ENCODE measurements around the gene DUOXA1. TPM values are rescaled to one million over a fixed set of nuclear protein-coding genes. Genes with fewer than 3 reads are reported as not detected.

DUOXA1 gene
- total RNA-seq, 2 experiments from 2014 or later = 0.68 TPM; not detected in 1

DNA sequence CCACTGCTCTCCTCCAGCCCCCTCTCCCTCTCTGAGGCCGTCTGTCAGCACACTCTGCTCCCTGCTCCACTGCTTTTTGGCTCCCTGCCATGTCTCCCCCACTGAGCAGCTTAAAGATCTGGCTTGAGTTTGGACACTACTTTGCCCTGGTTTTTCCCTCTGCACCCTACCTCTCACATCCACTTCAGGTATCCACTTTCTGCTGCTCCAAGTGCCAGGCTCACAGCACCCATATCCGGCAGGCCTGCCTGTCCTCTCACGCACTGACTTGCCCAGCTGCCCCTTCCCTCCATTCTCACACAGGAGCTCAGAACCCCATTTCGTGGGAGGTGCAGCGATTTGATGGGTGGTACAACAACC is 3.9 kb upstream of the DUOXA1 start:
- Mint-ChIP-seq H3K27ac (no peak overlapping the region), H3K27me3 (peaks cover 50% of the 10 kb centered on the region), H3K4me1 (peaks cover 10% of the 10 kb centered on the region), H3K36me3 (no peaks in the 10 kb centered on the region), H3K4me3 (no peak overlapping the region), H3K9me3 (no peaks in the 10 kb centered on the region)
- no peak for DNase-seq
- ATAC-seq (ENCODE audit: low read depth) = no peak
- POLR2A ChIA-PET = no interaction called here

DNA sequence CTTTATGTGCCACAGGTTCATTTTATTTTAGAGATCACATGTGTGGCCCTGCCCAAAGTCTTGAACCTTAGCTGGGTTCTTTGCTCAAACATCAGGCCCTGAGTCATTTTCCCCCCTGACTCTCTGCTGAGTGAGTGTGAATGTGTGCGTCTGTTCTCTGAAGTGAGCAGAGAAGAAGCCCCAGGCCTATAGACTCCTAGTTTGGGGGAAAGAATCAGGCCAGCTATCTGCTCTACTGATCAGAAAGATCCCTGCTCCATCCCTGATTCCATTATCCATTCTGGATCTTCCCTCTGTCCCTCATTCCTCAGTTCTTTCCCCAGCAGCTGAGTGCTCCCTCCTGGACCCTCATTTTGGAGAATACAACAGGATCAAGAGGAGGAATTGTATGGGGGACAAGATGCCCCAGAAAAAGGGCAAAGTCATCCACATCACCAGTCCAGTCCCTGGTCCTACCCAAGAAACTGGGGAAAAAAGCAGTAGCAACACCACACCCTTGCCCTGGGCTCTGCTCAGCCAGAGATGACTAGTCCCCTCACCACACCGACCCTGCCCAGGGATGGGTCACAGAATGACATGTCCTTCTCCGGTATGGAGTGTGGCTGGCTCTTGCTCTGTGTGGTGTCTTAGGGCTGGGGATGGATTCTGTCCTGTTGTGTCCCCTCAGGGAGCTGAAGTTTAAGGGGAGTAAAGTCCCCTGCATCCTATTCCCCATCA is 3.3 kb upstream of the DUOXA1 start:
- Mint-ChIP-seq H3K27me3 (peaks cover 56% of the 10 kb centered on the region), H3K27ac (no peak overlapping the region), H3K9me3 (no peaks in the 10 kb centered on the region), H3K36me3 (no peaks in the 10 kb centered on the region), H3K4me1 (peaks cover 10% of the 10 kb centered on the region), H3K4me3 (no peak overlapping the region)
- no peak for ATAC-seq (ENCODE audit: low read depth)
- no peak for DNase-seq
- POLR2A ChIA-PET = interaction anchor here (0.6 kb wide), 1 partner anchor 23 kb away, joined by 7 read pairs; no protein-coding TSS in a partner anchor

DNA sequence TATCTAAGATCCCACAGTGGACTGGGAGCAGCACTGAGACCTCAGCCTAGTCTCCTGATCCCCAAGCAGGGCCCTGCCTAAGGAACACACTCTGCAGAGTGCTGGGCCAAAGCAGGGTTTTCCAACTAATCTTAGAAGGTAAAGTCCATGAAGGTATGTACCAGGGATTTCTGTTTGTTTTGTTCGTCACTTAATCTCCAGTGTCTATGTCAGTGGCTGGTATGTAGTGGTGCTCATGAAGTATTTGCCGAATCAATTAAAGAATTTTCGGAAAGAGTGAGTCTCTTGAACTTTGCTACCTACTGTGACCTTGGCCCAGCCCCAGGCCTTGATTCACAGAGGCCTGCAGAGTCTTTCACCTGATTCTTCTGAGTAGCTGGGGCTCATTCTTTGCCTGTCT is 1.8 kb upstream of the DUOXA1 start:
- Mint-ChIP-seq H3K9me3 (no peaks in the 10 kb centered on the region), H3K36me3 (no peaks in the 10 kb centered on the region), H3K4me1 (peaks cover 9% of the 10 kb centered on the region), H3K4me3 (no peak overlapping the region), H3K27me3 (peaks cover 60% of the 10 kb centered on the region), H3K27ac (no peak overlapping the region)
- ATAC-seq (ENCODE audit: low read depth) = no peak
- no peak for DNase-seq
- POLR2A ChIA-PET = no interaction called here

DNA sequence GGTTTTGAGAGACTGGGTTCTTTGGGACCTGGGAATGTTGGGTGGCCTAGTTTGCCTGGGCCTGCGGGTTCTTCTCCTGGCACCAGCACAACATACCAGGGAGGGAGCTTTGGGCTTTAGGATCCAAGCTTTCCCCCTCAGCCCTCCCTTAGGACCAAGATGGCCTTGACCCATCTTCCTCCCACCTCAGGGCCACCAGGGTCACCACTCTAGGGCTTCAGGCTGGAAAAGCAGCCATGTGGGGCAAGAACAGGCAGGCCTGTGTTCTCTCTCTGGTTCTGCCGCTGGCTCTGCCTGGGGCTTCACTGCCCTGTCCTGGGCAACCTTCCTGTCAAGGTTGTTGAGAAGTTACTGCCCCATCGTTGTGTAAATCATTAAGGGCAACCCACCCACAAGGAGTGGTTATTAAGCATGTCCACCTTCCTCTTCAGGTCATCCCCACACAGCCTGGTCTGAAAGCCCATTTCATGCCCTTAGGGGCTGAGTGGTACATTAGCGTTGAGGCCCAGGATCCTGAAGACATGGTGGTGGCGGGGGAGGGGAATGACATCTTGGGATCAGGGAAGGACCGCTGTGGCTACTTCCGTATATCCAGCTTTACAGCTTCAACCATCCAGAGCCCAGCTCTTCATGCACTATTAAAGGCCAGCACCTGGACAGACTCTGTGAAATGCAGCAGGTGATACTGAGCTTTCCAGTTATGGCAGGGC is 767 bp upstream of the DUOXA1 start:
- H3K4me1 Mint-ChIP-seq = peaks cover 5% of the 10 kb centered on the region
- H3K36me3 Mint-ChIP-seq = no peaks in the 10 kb centered on the region
- no peak overlapping the region for H3K27ac Mint-ChIP-seq
- H3K9me3 Mint-ChIP-seq = no peaks in the 10 kb centered on the region
- no peak overlapping the region for H3K4me3 Mint-ChIP-seq
- DNase-seq = no peak
- peaks cover 64% of the 10 kb centered on the region for H3K27me3 Mint-ChIP-seq
- POLR2A ChIA-PET = no interaction called here
- ATAC-seq (ENCODE audit: low read depth) = no peak

DNA sequence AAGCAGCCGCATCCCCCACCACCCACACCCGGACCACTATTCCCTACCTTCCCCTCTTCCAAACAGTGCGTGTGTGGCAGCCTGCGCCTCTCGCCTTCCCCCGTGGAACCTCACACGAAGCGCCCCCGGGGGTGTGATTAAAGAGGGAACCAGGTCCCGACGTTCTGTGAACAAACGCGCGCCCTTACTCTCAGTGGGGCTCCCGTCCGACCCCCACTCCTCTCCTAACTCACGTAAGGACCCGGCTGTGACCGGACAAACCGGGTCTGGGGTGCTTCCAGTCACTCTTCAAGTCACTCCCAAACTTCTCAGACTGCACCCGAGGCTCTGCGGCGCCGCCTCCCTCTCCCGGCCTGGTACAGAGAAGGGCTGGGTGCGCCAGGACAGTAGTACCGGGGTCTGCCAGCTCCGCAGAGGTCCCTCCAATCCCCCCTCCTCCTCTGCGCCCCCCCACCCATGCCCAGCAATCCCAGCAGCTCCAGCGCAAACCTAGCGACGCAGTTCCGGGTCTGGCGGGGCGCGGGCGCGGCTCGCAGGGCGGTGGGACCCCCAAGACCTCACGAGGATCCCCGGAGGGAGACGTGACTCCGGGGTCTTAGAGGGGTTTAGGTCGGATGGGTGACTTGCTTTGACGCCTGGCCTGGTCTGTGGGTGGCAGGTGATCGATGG is 574 bp downstream of the DUOXA1 start:
- peak overlapping the region; percentile 2 for H3K4me3 Mint-ChIP-seq
- POLR2A ChIA-PET = interaction anchor here (0.7 kb wide), 1 partner anchor 122 kb away, joined by 3 read pairs; no protein-coding TSS in a partner anchor
- H3K9me3 Mint-ChIP-seq = no peaks in the 10 kb centered on the region
- H3K36me3 Mint-ChIP-seq = no peaks in the 10 kb centered on the region
- peaks cover 2% of the 10 kb centered on the region for H3K4me1 Mint-ChIP-seq
- H3K27me3 Mint-ChIP-seq = peaks cover 64% of the 10 kb centered on the region
- DNase-seq (no peak), ATAC-seq (ENCODE audit: low read depth) (no peak)
- no peak overlapping the region for H3K27ac Mint-ChIP-seq

DNA sequence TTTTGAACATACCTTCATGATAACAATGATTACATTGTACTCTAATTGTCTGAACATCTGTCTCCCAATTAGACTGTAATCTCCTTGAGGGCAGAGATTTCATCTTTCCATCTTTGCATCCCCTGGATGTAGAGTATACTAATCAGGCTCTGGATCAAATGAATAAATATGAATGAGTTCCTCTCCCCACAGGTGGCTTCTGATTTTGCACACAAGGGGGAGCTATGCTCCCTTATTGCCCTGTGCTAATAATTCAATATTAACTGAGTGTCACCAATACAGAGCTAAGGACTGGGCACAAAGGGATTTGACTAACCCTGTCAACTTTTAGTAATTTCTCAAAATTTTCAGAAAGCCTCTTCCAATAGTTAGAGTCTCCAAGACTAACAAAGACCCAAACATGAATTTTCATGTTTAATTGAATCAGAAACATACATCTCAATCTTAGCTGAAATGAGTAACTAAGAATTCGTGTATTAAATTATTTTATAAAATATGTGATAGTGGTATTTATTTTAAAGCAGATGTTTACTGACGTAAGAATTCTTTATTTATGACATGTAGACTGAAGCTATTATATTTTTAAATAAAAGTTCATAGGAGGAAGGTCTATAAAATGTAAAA is 3.0 kb downstream of the DUOXA1 start:
- Mint-ChIP-seq H3K4me3 (no peak overlapping the region), H3K4me1 (peaks cover 2% of the 10 kb centered on the region), H3K36me3 (no peaks in the 10 kb centered on the region), H3K27me3 (peaks cover 59% of the 10 kb centered on the region), H3K27ac (no peak overlapping the region), H3K9me3 (no peaks in the 10 kb centered on the region)
- ATAC-seq (ENCODE audit: low read depth) = peak; percentile 29
- DNase-seq = no peak
- POLR2A ChIA-PET = no interaction called here

DNA sequence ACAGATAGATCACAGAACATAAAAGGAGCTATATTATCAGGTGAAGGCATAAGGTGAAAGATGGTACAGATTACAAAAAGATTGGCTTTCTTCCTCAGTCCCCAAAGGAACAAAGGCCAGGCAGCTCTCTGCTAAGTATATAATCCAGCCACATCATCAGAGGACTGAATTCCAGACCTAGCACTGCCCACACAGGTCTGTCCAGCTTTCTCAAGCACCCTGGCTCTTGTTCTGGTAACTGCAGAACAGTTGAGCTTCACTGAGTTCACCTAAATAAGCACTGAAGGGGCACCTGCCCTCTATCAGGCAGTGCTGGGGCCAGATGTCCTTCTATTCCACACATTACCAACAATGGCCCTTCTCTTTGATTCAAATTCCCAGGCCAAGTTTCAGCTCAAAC is 6.3 kb downstream of the DUOXA1 start:
- H3K4me1 Mint-ChIP-seq = no peaks in the 10 kb centered on the region
- ATAC-seq (ENCODE audit: low read depth) (no peak), DNase-seq (no peak)
- POLR2A ChIA-PET = no interaction called here
- peaks cover 53% of the 10 kb centered on the region for H3K27me3 Mint-ChIP-seq
- H3K27ac Mint-ChIP-seq = no peak overlapping the region
- H3K4me3 Mint-ChIP-seq = no peak overlapping the region
- no peaks in the 10 kb centered on the region for H3K9me3 Mint-ChIP-seq
- H3K36me3 Mint-ChIP-seq = no peaks in the 10 kb centered on the region

DNA sequence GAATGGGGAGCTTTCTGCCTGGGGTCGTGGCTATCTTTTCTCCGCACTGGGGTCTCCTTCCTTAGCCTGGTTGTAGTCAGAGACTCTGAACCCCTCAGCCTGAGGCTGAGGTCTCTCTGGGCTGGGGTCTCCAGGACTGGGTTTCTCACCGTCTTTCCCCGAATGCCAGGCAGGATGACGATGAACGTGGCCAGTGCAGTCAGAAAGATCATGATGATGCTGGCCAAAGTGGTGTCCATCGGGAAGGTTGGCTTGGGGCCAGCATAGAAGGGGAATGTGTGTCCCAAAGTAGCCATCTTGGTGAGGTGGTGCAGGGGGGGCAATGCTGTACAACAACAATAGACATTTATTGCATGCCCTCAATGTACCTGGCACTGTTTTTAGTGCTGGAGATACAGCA is 7.0 kb downstream of the DUOXA1 start:
- no peaks in the 10 kb centered on the region for H3K36me3 Mint-ChIP-seq
- H3K4me3 Mint-ChIP-seq = no peak overlapping the region
- no peak overlapping the region for H3K27ac Mint-ChIP-seq
- no peak for ATAC-seq (ENCODE audit: low read depth)
- peaks cover 53% of the 10 kb centered on the region for H3K27me3 Mint-ChIP-seq
- H3K4me1 Mint-ChIP-seq = peaks cover 2% of the 10 kb centered on the region
- POLR2A ChIA-PET = no interaction called here
- DNase-seq = no peak
- no peaks in the 10 kb centered on the region for H3K9me3 Mint-ChIP-seq

DNA sequence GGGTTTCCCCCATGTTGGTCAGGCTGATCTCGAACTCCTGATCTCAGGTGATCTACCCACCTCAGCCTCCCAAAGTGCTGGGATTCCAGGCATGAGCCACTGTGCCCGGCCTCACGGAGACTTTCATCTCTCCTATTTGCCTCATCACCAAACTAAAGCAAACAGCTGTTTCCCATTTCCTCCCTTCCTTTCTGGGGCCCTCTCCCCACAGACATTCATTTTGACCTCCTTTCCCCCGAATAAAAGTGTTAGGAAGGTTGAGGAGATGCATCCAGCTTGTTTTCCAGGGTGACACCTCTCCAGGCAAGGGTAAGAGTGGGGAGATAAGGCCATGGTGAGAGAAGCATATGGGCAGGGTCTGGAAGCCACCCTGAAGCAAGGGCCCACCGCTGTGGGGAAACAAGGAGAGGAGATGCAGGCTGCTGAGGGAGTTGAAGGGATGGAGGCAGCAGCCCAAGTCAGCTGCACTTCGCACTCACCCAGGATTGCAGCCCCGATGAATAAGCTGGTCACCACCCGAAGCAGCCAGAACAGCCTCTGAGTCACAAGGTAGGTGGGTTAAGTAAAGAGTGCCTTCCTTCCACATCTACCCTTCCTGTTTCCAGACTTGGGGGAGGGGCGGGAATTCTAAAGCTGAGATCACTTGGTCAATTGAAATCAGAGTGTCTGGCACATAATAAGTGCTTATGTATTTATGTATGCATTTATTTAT is 7.8 kb downstream of the DUOXA1 start:
- Mint-ChIP-seq H3K27me3 (peaks cover 57% of the 10 kb centered on the region), H3K9me3 (no peaks in the 10 kb centered on the region), H3K4me1 (peaks cover 6% of the 10 kb centered on the region), H3K4me3 (no peak overlapping the region), H3K27ac (no peak overlapping the region), H3K36me3 (no peaks in the 10 kb centered on the region)
- POLR2A ChIA-PET = no interaction called here
- no peak for DNase-seq
- ATAC-seq (ENCODE audit: low read depth) = no peak

DNA sequence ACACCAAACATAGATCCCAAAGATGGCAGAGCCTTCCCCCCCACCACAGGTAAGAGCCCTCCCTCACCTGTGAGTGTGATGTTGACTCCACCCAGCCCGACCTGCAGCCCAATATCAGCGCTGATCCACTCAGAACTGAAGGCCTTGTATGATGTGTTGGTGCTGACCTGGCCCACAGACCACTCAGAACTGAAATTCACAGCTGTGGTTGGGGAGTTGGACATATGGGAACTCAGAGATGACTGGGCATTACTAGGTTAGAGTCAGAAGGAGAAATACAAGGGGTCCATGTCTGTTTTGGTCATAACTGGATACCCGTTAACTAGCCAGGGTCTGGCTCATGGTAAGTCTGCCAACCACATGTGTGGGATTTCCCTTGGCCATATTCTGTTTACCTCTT is 8.7 kb downstream of the DUOXA1 start:
- Mint-ChIP-seq H3K4me1 (peaks cover 6% of the 10 kb centered on the region), H3K4me3 (no peak overlapping the region), H3K27ac (no peak overlapping the region), H3K27me3 (peaks cover 59% of the 10 kb centered on the region), H3K36me3 (no peaks in the 10 kb centered on the region), H3K9me3 (no peaks in the 10 kb centered on the region)
- no peak for ATAC-seq (ENCODE audit: low read depth)
- DNase-seq = no peak
- POLR2A ChIA-PET = no interaction called here

DNA sequence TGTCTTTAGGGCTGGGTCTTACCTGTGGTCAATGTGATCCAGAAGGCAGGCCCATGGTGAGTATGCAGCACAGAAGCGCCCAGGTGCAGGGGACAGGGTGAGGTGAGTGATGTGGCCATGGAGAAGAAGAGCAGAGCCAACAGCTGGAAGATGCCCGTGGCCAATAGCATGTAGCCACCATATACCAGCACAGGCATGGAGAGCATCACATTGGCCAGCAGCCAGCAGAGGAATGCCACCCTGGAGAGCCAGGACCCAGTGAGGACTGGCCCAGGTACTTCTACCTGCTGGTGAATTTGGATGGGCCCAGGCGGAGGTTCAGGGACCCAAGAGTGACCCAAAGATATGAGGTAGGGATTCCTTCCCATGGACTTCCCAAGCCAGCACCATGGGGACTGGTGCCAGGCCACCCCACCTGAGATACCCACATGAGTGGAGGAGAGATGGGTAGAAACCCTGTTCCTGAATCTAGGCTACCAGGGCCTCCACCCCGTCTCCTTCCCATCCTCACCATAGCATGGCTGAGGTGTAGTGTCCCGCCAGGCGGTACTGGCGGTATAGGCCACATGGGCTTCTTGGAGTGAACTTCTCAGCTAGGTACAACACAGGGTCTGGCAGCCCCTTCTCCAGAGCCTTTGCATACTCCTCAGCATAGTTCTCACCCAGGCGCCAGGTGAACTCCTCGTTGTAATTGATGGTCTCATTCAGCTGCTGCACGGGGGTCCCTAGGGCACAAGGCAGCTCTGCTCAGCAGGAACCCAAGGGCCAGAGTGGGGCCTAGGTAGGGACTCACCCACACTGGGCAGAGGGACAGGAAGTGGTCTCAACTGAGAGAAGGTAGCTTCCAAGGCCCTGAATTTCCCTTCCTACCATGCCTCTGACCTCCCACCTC is 9.4 kb downstream of the DUOXA1 start:
- peaks cover 6% of the 10 kb centered on the region for H3K4me1 Mint-ChIP-seq
- H3K27ac Mint-ChIP-seq = no peak overlapping the region
- POLR2A ChIA-PET = no interaction called here
- no peaks in the 10 kb centered on the region for H3K36me3 Mint-ChIP-seq
- DNase-seq (no peak), ATAC-seq (ENCODE audit: low read depth) (no peak)
- H3K9me3 Mint-ChIP-seq = no peaks in the 10 kb centered on the region
- H3K4me3 Mint-ChIP-seq = no peak overlapping the region
- H3K27me3 Mint-ChIP-seq = peaks cover 59% of the 10 kb centered on the region

DNA sequence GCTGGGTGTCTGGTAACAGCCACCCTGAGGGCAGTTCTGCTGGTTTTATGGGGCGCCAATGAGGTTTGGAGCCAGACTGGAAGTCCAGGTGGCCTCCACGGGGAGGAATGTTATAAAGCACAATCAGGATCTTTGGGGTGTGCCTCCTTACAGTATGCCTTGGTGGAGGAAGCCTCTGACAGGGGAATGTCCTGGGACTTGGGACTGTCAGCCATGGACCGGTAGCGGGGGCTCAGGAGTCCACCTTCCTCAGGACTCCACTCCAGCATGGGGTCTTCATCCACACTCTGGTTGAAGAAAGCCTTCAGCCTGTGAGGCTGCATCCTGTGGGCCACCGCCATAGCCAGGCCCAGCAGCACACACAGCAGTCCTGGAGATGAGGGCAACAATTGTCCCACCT is 10.7 kb downstream of the DUOXA1 start:
- DNase-seq (no peak), ATAC-seq (ENCODE audit: low read depth) (no peak)
- POLR2A ChIA-PET = no interaction called here
- no peak overlapping the region for H3K27ac Mint-ChIP-seq
- peaks cover 10% of the 10 kb centered on the region for H3K4me1 Mint-ChIP-seq
- H3K36me3 Mint-ChIP-seq = no peaks in the 10 kb centered on the region
- peaks cover 63% of the 10 kb centered on the region for H3K27me3 Mint-ChIP-seq
- H3K4me3 Mint-ChIP-seq = no peak overlapping the region
- no peaks in the 10 kb centered on the region for H3K9me3 Mint-ChIP-seq
